Measurements from ENCODE around the gene NPM3. TPM values are rescaled to one million over a fixed set of nuclear protein-coding genes. Genes with fewer than 3 reads are reported as not detected.
"Not testable (repeated sequence)": the region's sequence is repeated elsewhere in the genome, so short reads cannot be mapped to it uniquely, and the experiment has no call there.

The NPM3 gene
- total and polyA plus RNA-seq, 2 experiments from 2014 or later = 2.9 to 69.6 TPM

- H3K9ac ChIP-seq = no peak overlapping the region
- H3K9me3 ChIP-seq (ENCODE audit: low read depth) = no peaks in the 10 kb centered on the region
- 61 to 64% methylated on average over 4 of the region's 4 CpGs for WGBS, 2 experiments (ENCODE audit: low coverage in 1 of 2, low lambda C conversion rate in 2 of 2, missing lambda C conversion rate in 2 of 2)
- H3K79me2 ChIP-seq (ENCODE audit: insufficient read depth) = peaks cover 100% of the 10 kb centered on the region
- TF ChIP-seq EZH2phosphoT487 (IDR thresholded peaks at IDR 0.05; ENCODE audit: insufficient read depth, low read depth) (no peak), EZH2 (IDR thresholded peaks at IDR 0.05; ENCODE audit: insufficient read depth, poor library complexity, severe bottlenecking) (no peak)
- H3K9me2 ChIP-seq (ENCODE audit: insufficient read depth) = no peaks in the 10 kb centered on the region
- peaks cover 49% of the 10 kb centered on the region for H3F3A ChIP-seq (ENCODE audit: insufficient read depth)
- H3K27me3 ChIP-seq (replicated peaks; ENCODE audit: insufficient read depth) = no peaks in the 10 kb centered on the region
- H4K20me1 ChIP-seq (ENCODE audit: insufficient read depth) = peaks cover 8% of the 10 kb centered on the region
- no peak overlapping the region for H3K27ac ChIP-seq
- no peak overlapping the region for H2AFZ ChIP-seq
- H3K4me1 ChIP-seq (ENCODE audit: insufficient read depth) = no peaks in the 10 kb centered on the region
- H3K4me2 ChIP-seq (ENCODE audit: unreplicated experiment) = no peak overlapping the region
- no peak overlapping the region for H3K4me3 ChIP-seq
- in situ Hi-C loops (cut with MboI) = no loop called here
- H3K36me3 ChIP-seq (ENCODE audit: low read depth) = peaks cover 94% of the 10 kb centered on the region
- DNase-seq = no peak
Observed at GRCh38 chr10:101797403-101798059, 14.3 kb upstream of the NPM3 start.

GRCh38 chr10:101793526-101793925 lies 10.3 kb upstream of the NPM3 start:
- Histone ChIP-seq H3K9me3 (ENCODE audit: low read depth) (no peaks in the 10 kb centered on the region), H3K27me3 (replicated peaks; ENCODE audit: insufficient read depth) (no peaks in the 10 kb centered on the region), H3K79me2 (ENCODE audit: insufficient read depth) (peaks cover 89% of the 10 kb centered on the region), H3K4me1 (ENCODE audit: insufficient read depth) (no peaks in the 10 kb centered on the region), H3K9me2 (ENCODE audit: insufficient read depth) (no peaks in the 10 kb centered on the region), H3K4me3 (no peak overlapping the region), H2AFZ (no peak overlapping the region), H3F3A (ENCODE audit: insufficient read depth) (peaks cover 44% of the 10 kb centered on the region), H3K36me3 (ENCODE audit: low read depth) (peaks cover 92% of the 10 kb centered on the region), H3K9ac (no peak overlapping the region), H3K27ac (no peak overlapping the region), H4K20me1 (ENCODE audit: insufficient read depth) (0 out of 2 replicates have a peak, but pooled peaks cover 4% of the 10 kb centered on the region), H3K4me2 (ENCODE audit: unreplicated experiment) (no peak overlapping the region)
- WGBS, 2 experiments (ENCODE audit: low coverage in 1 of 2, low lambda C conversion rate in 2 of 2, missing lambda C conversion rate in 2 of 2) = 98 to 100% methylated on average over 12 of the region's 12 CpGs
- no peak for DNase-seq
- TF ChIP-seq EZH2 (IDR thresholded peaks at IDR 0.05; ENCODE audit: insufficient read depth, poor library complexity, severe bottlenecking) (no peak), EZH2phosphoT487 (IDR thresholded peaks at IDR 0.05; ENCODE audit: insufficient read depth, low read depth) (no peak)
- in situ Hi-C loops (cut with MboI) = no loop called here

GRCh38 chr10:101789686-101790085 lies 6.4 kb upstream of the NPM3 start:
- peaks cover 88% of the 10 kb centered on the region for H3K79me2 ChIP-seq (ENCODE audit: insufficient read depth)
- no peaks in the 10 kb centered on the region for H3K27me3 ChIP-seq (replicated peaks; ENCODE audit: insufficient read depth)
- H4K20me1 ChIP-seq (ENCODE audit: insufficient read depth) = no peaks in the 10 kb centered on the region
- peaks cover 54% of the 10 kb centered on the region for H3F3A ChIP-seq (ENCODE audit: insufficient read depth)
- DNase-seq = no peak
- H2AFZ ChIP-seq = no peak overlapping the region
- H3K4me2 ChIP-seq (ENCODE audit: unreplicated experiment) = no peak overlapping the region
- H3K9me2 ChIP-seq (ENCODE audit: insufficient read depth) = no peaks in the 10 kb centered on the region
- H3K36me3 ChIP-seq (ENCODE audit: low read depth) = peaks cover 92% of the 10 kb centered on the region
- TF ChIP-seq EZH2phosphoT487 (IDR thresholded peaks at IDR 0.05; ENCODE audit: insufficient read depth, low read depth) (no peak), EZH2 (IDR thresholded peaks at IDR 0.05; ENCODE audit: insufficient read depth, poor library complexity, severe bottlenecking) (no peak)
- in situ Hi-C loops (cut with MboI) = loop anchor here (10.0 kb wide), 1 partner anchor 185 kb away; no protein-coding TSS in a partner anchor
- H3K9ac ChIP-seq = no peak overlapping the region
- H3K9me3 ChIP-seq (ENCODE audit: low read depth) = no peaks in the 10 kb centered on the region
- 87 to 92% methylated on average over 7 of the region's 7 CpGs for WGBS, 2 experiments (ENCODE audit: low coverage in 1 of 2, low lambda C conversion rate in 2 of 2, missing lambda C conversion rate in 2 of 2)
- no peak overlapping the region for H3K27ac ChIP-seq
- no peak overlapping the region for H3K4me3 ChIP-seq
- H3K4me1 ChIP-seq (ENCODE audit: insufficient read depth) = no peaks in the 10 kb centered on the region

GRCh38 chr10:101789231-101789630 lies 6.0 kb upstream of the NPM3 start:
- peaks cover 85% of the 10 kb centered on the region for H3K79me2 ChIP-seq (ENCODE audit: insufficient read depth)
- H3K4me3 ChIP-seq; H3K9ac ChIP-seq; H2AFZ ChIP-seq; DNase-seq; H3K9me3 ChIP-seq (ENCODE audit: low read depth); H3K4me1 ChIP-seq (ENCODE audit: insufficient read depth); H3K9me2 ChIP-seq (ENCODE audit: insufficient read depth); H3K4me2 ChIP-seq (ENCODE audit: unreplicated experiment); H4K20me1 ChIP-seq (ENCODE audit: insufficient read depth); H3K27ac ChIP-seq; H3K27me3 ChIP-seq (replicated peaks; ENCODE audit: insufficient read depth): not testable (repeated sequence)
- H3K36me3 ChIP-seq (ENCODE audit: low read depth) = peaks cover 91% of the 10 kb centered on the region
- WGBS, 2 experiments (ENCODE audit: low coverage in 1 of 2, low lambda C conversion rate in 2 of 2, missing lambda C conversion rate in 2 of 2) = 92% methylated on average over 9 of the region's 9 CpGs
- H3F3A ChIP-seq (ENCODE audit: insufficient read depth) = peaks cover 54% of the 10 kb centered on the region
- in situ Hi-C loops (cut with MboI) = loop anchor here (10.0 kb wide), 1 partner anchor 184 kb away; no protein-coding TSS in a partner anchor

Data from GM23248 (cell line).